Stimulated activated naive CD4-positive, alpha-beta T cell treated with Interleukin-2 at 50 U/mL for 16 hours (primary cell): Measurements from ENCODE around the gene TDRD12.
A peak's percentile ranks its signal among the peaks of the same experiment; 100 is the strongest.
"Not testable (repeated sequence)": the region's sequence is repeated elsewhere in the genome, so short reads cannot be mapped to it uniquely, and the experiment has no call there.

Source experiments
- DNase-seq: peaks from one replicate; lab custom pipeline; 2025; lab: John Stamatoyannopoulos, UW

TDRD12 gene

GRCh38 chr19:32746631-32747196 lies 27.1 kb downstream of the TDRD12 start:
- peak; percentile 15 for DNase-seq

GRCh38 chr19:32748497-32748896 lies 28.9 kb downstream of the TDRD12 start:
- DNase-seq: no peak

- DNase-seq: no peak
Observed at GRCh38 chr19:32748948-32749347, 29.4 kb downstream of the TDRD12 start.

GRCh38 chr19:32749361-32749760 lies 29.8 kb downstream of the TDRD12 start:
- no peak for DNase-seq

- DNase-seq: no peak
Observed at GRCh38 chr19:32750441-32751055, 31.0 kb downstream of the TDRD12 start.

GRCh38 chr19:32751066-32751465 lies 31.5 kb downstream of the TDRD12 start:
- DNase-seq: no peak

- DNase-seq: no peak
Observed at GRCh38 chr19:32757189-32757588, 37.6 kb downstream of the TDRD12 start.

GRCh38 chr19:32765365-32765764 lies 45.8 kb downstream of the TDRD12 start:
- not testable (repeated sequence) for DNase-seq

GRCh38 chr19:32767951-32768679 lies 48.5 kb downstream of the TDRD12 start:
- DNase-seq: no peak

- DNase-seq: no peak
Observed at GRCh38 chr19:32771596-32771995, 52.0 kb downstream of the TDRD12 start.

- DNase-seq: no peak
Observed at GRCh38 chr19:32773126-32773525, 53.6 kb downstream of the TDRD12 start.

- DNase-seq: no peak
Observed at GRCh38 chr19:32779082-32779481, 59.5 kb downstream of the TDRD12 start.

GRCh38 chr19:32781280-32781679 lies 61.7 kb downstream of the TDRD12 start:
- DNase-seq: no peak

GRCh38 chr19:32782089-32782488 lies 62.5 kb downstream of the TDRD12 start:
- not testable (repeated sequence) for DNase-seq

- DNase-seq: not testable (repeated sequence)
Observed at GRCh38 chr19:32787161-32787813, 67.7 kb downstream of the TDRD12 start.

- not testable (repeated sequence) for DNase-seq
Observed at GRCh38 chr19:32787895-32788294, 68.3 kb downstream of the TDRD12 start.

- DNase-seq: no peak
Observed at GRCh38 chr19:32789429-32789828, 69.9 kb downstream of the TDRD12 start.

- DNase-seq: no peak
Observed at GRCh38 chr19:32798201-32798600, 78.6 kb downstream of the TDRD12 start.

- no peak for DNase-seq
Observed at GRCh38 chr19:32800191-32800590, 80.6 kb downstream of the TDRD12 start.

- DNase-seq: no peak
Observed at GRCh38 chr19:32800754-32801153, 81.2 kb downstream of the TDRD12 start.

- DNase-seq: no peak
Observed at GRCh38 chr19:32802840-32803239, 83.3 kb downstream of the TDRD12 start.

- DNase-seq: no peak
Observed at GRCh38 chr19:32808236-32808635, 88.7 kb downstream of the TDRD12 start.

GRCh38 chr19:32809254-32809653 lies 89.7 kb downstream of the TDRD12 start:
- no peak for DNase-seq
